Heart left ventricle (tissue), 16 donors: ENCODE results near the gene SAMD10. TPM values are rescaled to one million over a fixed set of nuclear protein-coding genes. Genes with fewer than 3 reads are reported as not detected.
"Not testable (repeated sequence)": the region's sequence is repeated elsewhere in the genome, so short reads cannot be mapped to it uniquely, and the experiment has no call there.

ENCODE experiments used
- ATAC-seq, 4 donors: fragments of 200-7000 bp; cut with Tn5 transposase; one replicate each; pipeline ENCODE4 v1.9.1; 2020 to 2022; ENCODE audit warnings: moderate library complexity in 4 of 4, mild to moderate bottlenecking in 3 of 4, moderate number of reproducible peaks in 1 of 4
- DNase-seq, 5 donors: peaks; one replicate each; pipeline ENCODE4 v3.0.0-alpha.2; 2020
- H3K27ac ChIP-seq, 12 donors: fragments of 200-600 bp; sonication (generic) in 4 of 12; one replicate each; pipeline versions ENCODE4 v1.5.0 to v1.8.0; 2016 to 2022; ENCODE audit warnings: mild to moderate bottlenecking in 2 of 12
- H3K27me3 ChIP-seq, 9 donors: fragments of 200-600 bp; sonication (generic) in 2 of 9; one replicate each; pipeline versions ENCODE4 v1.5.1 to v1.8.0; 2016 to 2022; ENCODE audit warnings: mild to moderate bottlenecking in 3 of 9
- H3K36me3 ChIP-seq, 9 donors: fragments of 200-600 bp; sonication (generic) in 2 of 9; one replicate each; pipeline versions ENCODE4 v1.5.0 to v1.8.0; 2018 to 2022; ENCODE audit warnings: mild to moderate bottlenecking in 2 of 9
- H3K4me1 ChIP-seq, 12 donors: fragments of 200-600 bp; sonication (generic) in 4 of 12; one replicate each; pipeline versions ENCODE4 v1.5.0 to v1.8.0; 2016 to 2022; ENCODE audit warnings: mild to moderate bottlenecking in 3 of 12
- H3K4me3 ChIP-seq, 12 donors: fragments of 200-600 bp; sonication (generic) in 4 of 12; one replicate each; pipeline versions ENCODE4 v1.5.0 to v1.8.0; 2017 to 2022; ENCODE audit warnings: mild to moderate bottlenecking in 9 of 12, moderate library complexity in 4 of 12
- H3K9me3 ChIP-seq, 12 donors: fragments of 200-600 bp; sonication (generic) in 4 of 12; one replicate each; pipeline versions ENCODE4 v1.5.0 to v1.8.0; 2016 to 2022; ENCODE audit warnings: mild to moderate bottlenecking in 1 of 12
- POLR2A ChIP-seq, 2 donors: fragments of 450-650 bp; IDR thresholded peaks; one replicate each; pipeline ENCODE4 v1.6.1; 2017; ENCODE audit warnings: antibody characterized with exemption in 2 of 2, mild to moderate bottlenecking in 2 of 2, moderate library complexity in 2 of 2
- WGBS, 4 donors: extraction: QIAGEN DNeasy Blood & Tissue Kit in 2 of 4; methylation state at CpG; one replicate each; pipeline versions ENCODE4 v1.1.5 to v1.1.7; 2013 to 2018; 5-methylcytosine and 5-hydroxymethylcytosine counted together
- intact Hi-C, 10 donors: fragments of 100-400 bp; cut with DNase I; formaldehyde crosslinking; loops; one replicate each; pipeline versions ENCODE4 v1.11.1 to v1.14.2; 2022
- polyA plus RNA-seq, 2 donors: library from polyadenylated mRNA; stranded (reverse); fragments of 200-250 nt; gene quantifications; one replicate each; pipeline ENCODE4 v1.2.3, GENCODE V29; 2013
- total RNA-seq, 9 donors: library from RNA; depleted of rRNA in 2 of 9; stranded (reverse); fragments of >200 nt in 2 of 9; fragmentation: NEBNext Ultra II Directional in 3 of 9; extraction: Animal tissue kit (Norgen Biotek cat#: 25700) in 3 of 9; gene quantifications; one replicate each; pipeline versions ENCODE4 v1.1.0 to v1.2.4, GENCODE V29; 2016 to 2023
- TF ChIP-seq, protein P1 (sequence below), 12 donors: fragments of 200-600 bp; sonication (generic) in 4 of 12; IDR thresholded peaks; one replicate each; pipeline versions ENCODE4 v1.5.0 to v1.8.0; 2018 to 2022; ENCODE audit warnings: antibody characterized with exemption in 12 of 12, mild to moderate bottlenecking in 5 of 12
- donor health status: ischemic (EF 13 %, LVEDD 7.1; RV severe dilation, severe dysfunction).
- donor health status: healthy with polysubstance abuse.
- donor health status: DM: no; HTN: yes; CAD: no.
- donor health status: DM: no; HTN: no; CAD: no.
- donor health status: ischemic (EF 25% LVEDD 6.9; RV normal size, moderate dysfunction).
- donor health status: ischemic (EF 25% LVEDD 5.7; RV mildly dilated, moderate dysfunction).
- donor health status: healthy.
- donor health status: DM: yes; HTN: yes; CAD: no.
- donor health status: ischemic (EF 35%, LVEDD 5.7; RV mildly dilated, moderate dysfunction).
- donor health status: nonischemic (EF 11% LVEDD 7.7; RV severe dilation, severe dysfunction).
- donor health status: DM: yes; HTN: yes; CAD: no.
- donor health status: PGD.
- donor health status: ischemic (EF 29% LVEDD 5.4; RV normal size, mild dysfunction).
- donor health status: nonischemic (EF 23%, LVEDD 6.1; RV moderate dilation, normal function).

SAMD10 gene
- total and polyA plus RNA-seq, 11 donors: 3.1 to 6.3 (median 4.7) TPM

DNA sequence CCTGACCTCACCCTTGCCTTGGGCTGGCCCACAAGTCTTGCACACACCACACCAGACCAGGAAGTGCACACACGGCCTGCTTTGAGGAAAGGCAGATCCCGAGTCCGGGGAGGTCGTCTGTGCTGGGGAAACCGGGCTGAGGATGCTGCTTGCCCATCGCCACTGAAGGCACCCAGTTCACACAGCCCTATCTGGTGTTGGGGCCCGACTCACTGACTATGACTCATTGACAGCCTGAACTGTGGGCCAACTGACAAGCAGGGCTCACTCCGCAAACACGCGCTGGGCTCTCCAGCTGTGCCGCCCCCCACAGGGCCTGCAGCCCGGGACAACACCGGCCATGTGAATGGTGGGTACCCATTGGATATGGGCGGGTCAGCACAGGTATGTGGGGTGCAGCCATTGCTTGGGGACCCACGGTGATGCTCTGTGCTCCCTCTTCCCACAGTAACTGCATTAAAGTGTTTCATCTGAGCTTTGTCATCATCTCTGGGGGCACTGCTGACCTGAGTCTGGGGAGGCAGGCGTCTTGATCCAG, 1.6 kb downstream of the SAMD10 start:
- 71 to 80% (median 78%) methylated on average over 7 to 16 of the region's 16 CpGs for WGBS, 4 donors
- Histone ChIP-seq H3K4me1 (peaks cover 7 to 56% (median 40%) of the 10 kb centered on the region in 12 donors), H3K27ac (peak overlapping the region in 3 of 12 donors; percentile 81 to 93 (median 88)), H3K36me3 (peaks cover 0 to 4% (median under 1%) of the 10 kb centered on the region in 9 donors), H3K9me3 (no peaks in the 10 kb centered on the region), H3K4me3 (peak overlapping the region in 1 of 12 donors; percentile 97), H3K27me3 (no peaks in the 10 kb centered on the region)
- ATAC-seq (no peak), DNase-seq (peak in 3 of 5 donors; percentile 16 to 48 (median 19))
- intact Hi-C loops: loop anchor here in 7 of 10 donors (5.0 to 10.0 kb wide), 6 partner anchors 63 to 363 kb away; partner anchors contain the start of gene TNFRSF6B (in 1 of the 7)
- TF ChIP-seq, protein P1, sequence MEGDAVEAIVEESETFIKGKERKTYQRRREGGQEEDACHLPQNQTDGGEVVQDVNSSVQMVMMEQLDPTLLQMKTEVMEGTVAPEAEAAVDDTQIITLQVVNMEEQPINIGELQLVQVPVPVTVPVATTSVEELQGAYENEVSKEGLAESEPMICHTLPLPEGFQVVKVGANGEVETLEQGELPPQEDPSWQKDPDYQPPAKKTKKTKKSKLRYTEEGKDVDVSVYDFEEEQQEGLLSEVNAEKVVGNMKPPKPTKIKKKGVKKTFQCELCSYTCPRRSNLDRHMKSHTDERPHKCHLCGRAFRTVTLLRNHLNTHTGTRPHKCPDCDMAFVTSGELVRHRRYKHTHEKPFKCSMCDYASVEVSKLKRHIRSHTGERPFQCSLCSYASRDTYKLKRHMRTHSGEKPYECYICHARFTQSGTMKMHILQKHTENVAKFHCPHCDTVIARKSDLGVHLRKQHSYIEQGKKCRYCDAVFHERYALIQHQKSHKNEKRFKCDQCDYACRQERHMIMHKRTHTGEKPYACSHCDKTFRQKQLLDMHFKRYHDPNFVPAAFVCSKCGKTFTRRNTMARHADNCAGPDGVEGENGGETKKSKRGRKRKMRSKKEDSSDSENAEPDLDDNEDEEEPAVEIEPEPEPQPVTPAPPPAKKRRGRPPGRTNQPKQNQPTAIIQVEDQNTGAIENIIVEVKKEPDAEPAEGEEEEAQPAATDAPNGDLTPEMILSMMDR (IDR thresholded peaks at IDR 0.05): no peak
- no peak for TF ChIP-seq POLR2A (IDR thresholded peaks at IDR 0.05)

DNA sequence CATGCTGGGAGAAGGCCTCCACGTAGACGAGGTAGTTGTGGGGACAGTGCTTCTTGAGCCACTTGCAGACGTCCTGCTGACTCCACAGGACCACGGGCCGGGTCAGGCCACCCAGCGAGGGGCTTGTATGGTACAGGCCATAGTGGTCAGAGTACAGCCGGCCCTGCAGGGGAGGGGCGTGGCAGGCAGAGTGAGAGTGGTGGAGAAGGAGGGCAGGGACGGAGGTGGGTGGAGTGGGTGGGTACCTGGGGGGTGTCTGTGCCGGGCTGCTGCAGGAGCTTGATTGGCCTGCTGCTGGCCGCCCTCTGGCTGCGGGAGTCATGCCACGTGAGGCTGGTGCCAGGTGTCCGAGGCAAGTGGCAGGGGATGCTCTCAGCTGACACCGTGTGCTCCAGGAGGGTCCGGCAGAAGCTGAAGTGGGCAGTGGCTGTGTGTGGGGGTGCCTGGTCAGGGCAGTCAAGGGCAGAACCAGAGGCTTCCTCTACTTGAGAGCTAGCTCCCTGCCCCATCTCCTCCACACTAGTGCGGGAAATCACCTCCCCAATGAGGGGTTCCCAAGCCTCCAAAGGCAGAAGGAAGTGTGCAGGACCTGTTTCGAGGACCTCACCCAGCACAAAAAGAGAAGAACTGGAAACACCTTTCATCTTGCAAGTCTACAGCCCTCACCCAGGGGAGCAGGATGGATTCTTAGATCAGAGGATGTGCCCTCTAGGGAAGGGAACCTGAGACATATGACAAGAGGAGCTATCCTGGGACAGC, 2.3 kb downstream of the SAMD10 start:
- DNase-seq (peak in 3 of 5 donors; percentile 8 to 60 (median 16)), ATAC-seq (no peak)
- Histone ChIP-seq H3K9me3 (no peaks in the 10 kb centered on the region), H3K27ac (peak overlapping the region in 1 of 12 donors; percentile 88), H3K36me3 (no peaks in the 10 kb centered on the region), H3K4me3 (no peak overlapping the region), H3K4me1 (peaks cover 7 to 50% (median 37%) of the 10 kb centered on the region in 12 donors), H3K27me3 (no peaks in the 10 kb centered on the region)
- no peak for TF ChIP-seq POLR2A (IDR thresholded peaks at IDR 0.05)
- TF ChIP-seq, protein P1 (IDR thresholded peaks at IDR 0.05): no peak
- intact Hi-C loops: loop anchor here in 7 of 10 donors (5.0 to 10.0 kb wide), 6 partner anchors 62 to 362 kb away; partner anchors contain the start of gene TNFRSF6B (in 1 of the 7)
- WGBS, 4 donors: 83 to 92% (median 89%) methylated on average over 17 to 18 of the region's 18 CpGs

DNA sequence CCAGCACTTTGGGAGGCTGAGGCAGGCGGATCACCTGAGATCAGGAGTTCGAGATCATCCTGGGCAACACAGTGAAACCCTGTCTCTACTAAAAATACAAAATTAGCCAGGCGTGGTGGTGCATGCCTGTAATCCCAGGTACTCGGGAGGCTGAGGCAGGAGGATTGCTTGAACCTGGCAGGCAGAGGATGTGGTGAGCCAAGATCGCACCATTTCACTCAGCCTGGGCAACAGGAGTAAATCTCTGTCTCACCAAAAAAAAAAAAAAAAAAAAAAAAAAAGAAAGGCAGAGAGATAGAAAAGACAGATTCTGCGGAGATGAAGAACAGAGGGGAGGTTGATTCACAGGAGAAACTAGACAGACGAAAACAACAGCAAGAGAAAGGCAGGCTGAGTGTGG, 2.9 kb downstream of the SAMD10 start:
- H3K27me3 ChIP-seq, DNase-seq, ATAC-seq, H3K36me3 ChIP-seq, H3K4me3 ChIP-seq, H3K9me3 ChIP-seq, H3K27ac ChIP-seq: not testable (repeated sequence)
- intact Hi-C loops: loop anchor here in 7 of 10 donors (5.0 to 10.0 kb wide), 6 partner anchors 62 to 362 kb away; partner anchors contain the start of gene TNFRSF6B (in 1 of the 7)
- H3K4me1 ChIP-seq: peaks cover 3 to 47% (median 30%) of the 10 kb centered on the region in 12 donors
- 92 to 97% (median 94%) methylated on average over 7 of the region's 7 CpGs for WGBS, 4 donors

DNA sequence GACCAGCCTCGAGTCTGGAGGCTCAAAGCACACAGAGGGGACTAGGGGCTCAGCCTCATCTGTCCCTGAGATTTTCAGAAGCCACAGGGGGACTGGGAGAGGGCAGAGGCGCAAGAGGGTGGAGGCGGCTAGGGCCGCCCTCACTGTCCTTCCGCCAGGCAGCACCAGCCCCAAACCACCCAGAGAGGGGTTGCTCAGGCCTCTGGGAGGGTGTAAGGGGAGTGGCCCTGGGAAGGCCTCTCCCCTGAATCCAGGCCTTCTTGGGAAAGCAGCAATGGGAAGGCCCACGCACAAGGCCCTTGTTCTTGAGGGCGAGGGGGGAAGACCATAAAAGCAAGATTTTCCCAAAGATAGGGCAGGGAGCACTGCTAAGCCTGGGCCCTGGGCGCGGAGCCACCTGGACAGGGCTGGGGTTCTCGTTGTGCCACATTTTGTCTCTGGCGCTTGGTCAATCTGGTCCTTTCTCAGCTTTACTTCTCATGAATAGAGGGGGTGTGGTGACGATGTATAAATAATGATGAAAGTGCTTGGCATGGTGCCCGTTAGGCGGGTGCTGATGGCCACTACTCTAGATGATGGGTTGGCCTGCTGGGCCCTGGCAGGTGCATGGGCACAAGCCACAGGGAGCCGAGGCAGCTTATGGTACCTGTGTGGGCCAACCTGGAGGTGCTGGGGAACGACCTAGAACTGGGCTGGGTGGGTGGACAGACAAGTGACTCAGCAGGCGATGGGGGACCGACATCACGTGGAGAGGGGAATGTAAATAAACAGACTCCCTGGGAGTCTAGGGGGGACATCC, 4.8 kb downstream of the SAMD10 start:
- intact Hi-C loops: loop anchor here (1.0 to 10.0 kb wide), 16 partner anchors 60 to 477 kb away; partner anchors contain the start of genes PTK6 (in 6 of the 10), DNAJC5 (in 2 of the 10), EEF1A2 (in 1 of the 10) and TNFRSF6B (in 1 of the 10)
- Histone ChIP-seq H3K27ac (no peak overlapping the region), H3K4me1 (peaks cover 0 to 43% (median 25%) of the 10 kb centered on the region in 12 donors), H3K9me3 (no peaks in the 10 kb centered on the region), H3K36me3 (no peaks in the 10 kb centered on the region), H3K4me3 (no peak overlapping the region), H3K27me3 (no peaks in the 10 kb centered on the region)
- no peak for TF ChIP-seq POLR2A (IDR thresholded peaks at IDR 0.05)
- TF ChIP-seq, protein P1 (IDR thresholded peaks at IDR 0.05): no peak
- WGBS, 4 donors: 73 to 82% (median 76%) methylated on average over 17 to 19 of the region's 19 CpGs
- DNase-seq (peak in 4 of 5 donors; percentile 8 to 36 (median 28)), ATAC-seq (no peak)
